BJ (cell line): Measurements from ENCODE around the gene PIPOX. TPM values are rescaled to one million over a fixed set of nuclear protein-coding genes. Genes with fewer than 3 reads are reported as not detected.

Experiments
- CTCF ChIA-PET: fragments of 350-600 bp; formaldehyde crosslinking; extraction: SDS; loops from one replicate; lab custom pipeline; 2021; ENCODE audit warnings: antibody characterized with exemption, inconsistent platforms; lab: Yijun Ruan, JAX
- POLR2A ChIA-PET: fragments of 300-600 bp; sonication (Branson Sonifier 250); formaldehyde crosslinking; extraction: SDS; loops from one replicate; lab custom pipeline; 2021; ENCODE audit warnings: antibody characterized with exemption; lab: Charles Lee
- DNase-seq: peaks from one replicate; pipeline ENCODE4 v3.0.0-alpha.2; 2011; ENCODE audit warnings: low read depth
- H3K27me3 ChIP-seq: 2 replicates; pipeline ENCODE4 v1.6.0; 2011; ENCODE audit warnings: low read length; ENCODE audit not compliant: control insufficient read depth, insufficient read depth
- H3K36me3 ChIP-seq: 2 replicates; pipeline ENCODE4 v1.5.1; 2011; ENCODE audit warnings: low read length; ENCODE audit not compliant: control insufficient read depth, insufficient read depth
- H3K4me3 ChIP-seq: 2 replicates; pipeline ENCODE4 v1.5.1; 2011; ENCODE audit warnings: low read depth, mild to moderate bottlenecking, control low read depth, low read length
- polyA plus RNA-seq: library from polyadenylated mRNA; depleted of rRNA; stranded (reverse); fragments of >200 nt; gene quantifications from 2 replicates; pipeline ENCODE4 v1.2.3, GENCODE V29; 2011
- TF ChIP-seq, protein P1 (sequence below): IDR thresholded peaks from 2 replicates; pipeline ENCODE4 v1.5.1; 2011; ENCODE audit warnings: low read depth, mild to moderate bottlenecking, control low read depth, inconsistent platforms, low read length, moderate library complexity; ENCODE audit not compliant: insufficient read depth

PIPOX gene
- polyA plus RNA-seq, 1 experiment: 1.1 TPM

DNA sequence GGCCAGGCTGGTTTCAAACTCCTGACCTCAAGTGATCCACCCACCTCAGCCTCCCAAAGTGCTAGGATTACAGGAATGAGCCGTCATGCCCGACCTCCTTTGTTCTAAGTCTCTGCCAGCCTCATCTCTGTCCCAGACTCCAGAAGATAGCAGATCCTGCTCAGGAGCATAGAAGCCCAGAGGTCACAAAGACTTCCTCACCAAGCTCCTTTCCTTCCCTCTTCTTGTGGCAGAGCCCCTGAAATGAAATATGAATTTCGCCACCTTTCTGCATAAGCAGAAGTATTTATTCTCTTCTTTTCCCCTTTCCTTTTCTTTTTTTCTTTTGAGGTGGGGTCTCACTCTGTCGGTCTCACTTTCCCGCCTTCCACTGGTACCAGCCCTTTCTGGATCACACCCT lies 11.5 kb upstream of the PIPOX start:
- DNase-seq: no peak
- H3K4me3 ChIP-seq: no peak overlapping the region
- H3K27me3 ChIP-seq: peaks cover 18% of the 10 kb centered on the region
- TF ChIP-seq, protein P1, sequence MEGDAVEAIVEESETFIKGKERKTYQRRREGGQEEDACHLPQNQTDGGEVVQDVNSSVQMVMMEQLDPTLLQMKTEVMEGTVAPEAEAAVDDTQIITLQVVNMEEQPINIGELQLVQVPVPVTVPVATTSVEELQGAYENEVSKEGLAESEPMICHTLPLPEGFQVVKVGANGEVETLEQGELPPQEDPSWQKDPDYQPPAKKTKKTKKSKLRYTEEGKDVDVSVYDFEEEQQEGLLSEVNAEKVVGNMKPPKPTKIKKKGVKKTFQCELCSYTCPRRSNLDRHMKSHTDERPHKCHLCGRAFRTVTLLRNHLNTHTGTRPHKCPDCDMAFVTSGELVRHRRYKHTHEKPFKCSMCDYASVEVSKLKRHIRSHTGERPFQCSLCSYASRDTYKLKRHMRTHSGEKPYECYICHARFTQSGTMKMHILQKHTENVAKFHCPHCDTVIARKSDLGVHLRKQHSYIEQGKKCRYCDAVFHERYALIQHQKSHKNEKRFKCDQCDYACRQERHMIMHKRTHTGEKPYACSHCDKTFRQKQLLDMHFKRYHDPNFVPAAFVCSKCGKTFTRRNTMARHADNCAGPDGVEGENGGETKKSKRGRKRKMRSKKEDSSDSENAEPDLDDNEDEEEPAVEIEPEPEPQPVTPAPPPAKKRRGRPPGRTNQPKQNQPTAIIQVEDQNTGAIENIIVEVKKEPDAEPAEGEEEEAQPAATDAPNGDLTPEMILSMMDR: no peak
- ChIA-PET CTCF (interaction anchor here (1.6 kb wide), 1 partner anchor 22 kb away, joined by 3 read pairs; no protein-coding TSS in a partner anchor), POLR2A (no interaction called here)
- no peaks in the 10 kb centered on the region for H3K36me3 ChIP-seq

DNA sequence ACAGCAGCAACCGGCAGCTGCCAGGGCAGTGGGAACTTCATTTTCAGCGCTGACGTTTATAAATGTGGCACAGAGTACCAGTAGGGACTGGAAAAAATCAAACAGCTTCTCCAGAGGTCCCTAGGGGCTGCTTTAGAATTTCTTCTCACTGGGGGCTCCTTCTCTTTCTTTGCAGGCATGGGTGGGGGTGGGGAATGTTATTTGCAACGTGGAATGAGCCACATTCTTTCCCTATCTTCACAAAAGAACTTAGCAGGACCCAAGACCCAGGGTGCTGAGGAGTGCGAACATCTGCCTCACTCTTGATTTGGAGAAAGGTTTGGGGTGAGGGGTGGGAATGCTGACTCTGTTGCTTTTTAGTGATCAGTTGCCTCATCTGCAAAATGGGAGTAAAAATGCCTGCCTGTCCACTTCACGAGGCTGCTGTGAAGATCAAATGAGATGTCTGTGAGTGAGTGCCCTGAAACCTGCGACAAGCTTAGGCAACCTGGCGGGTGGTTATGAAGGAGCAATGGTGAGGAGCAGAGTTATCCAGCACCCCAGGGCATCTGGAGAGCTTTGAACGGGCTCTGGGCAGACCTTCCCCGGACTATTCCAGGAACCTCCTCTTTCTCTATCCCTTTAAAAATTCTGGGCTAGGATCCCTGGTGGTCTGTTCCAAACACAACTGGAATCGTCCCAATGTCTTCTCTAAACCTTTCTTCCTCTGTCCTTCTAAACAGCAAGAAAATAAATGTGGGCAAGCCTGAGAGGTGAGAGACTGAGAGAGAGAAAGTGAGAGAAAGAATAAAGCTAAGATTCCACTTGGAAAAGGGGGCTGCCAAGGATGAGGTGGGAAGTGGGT lies 10.7 kb upstream of the PIPOX start:
- H3K27me3 ChIP-seq: peaks cover 22% of the 10 kb centered on the region
- no peaks in the 10 kb centered on the region for H3K36me3 ChIP-seq
- no peak for DNase-seq
- no peak overlapping the region for H3K4me3 ChIP-seq
- POLR2A ChIA-PET: no interaction called here
- CTCF ChIA-PET: interaction anchor here (0.7 to 1.6 kb wide), 2 partner anchors 23 to 84 kb away, joined by 3 read pairs; no protein-coding TSS in a partner anchor
- TF ChIP-seq, protein P1: no peak

DNA sequence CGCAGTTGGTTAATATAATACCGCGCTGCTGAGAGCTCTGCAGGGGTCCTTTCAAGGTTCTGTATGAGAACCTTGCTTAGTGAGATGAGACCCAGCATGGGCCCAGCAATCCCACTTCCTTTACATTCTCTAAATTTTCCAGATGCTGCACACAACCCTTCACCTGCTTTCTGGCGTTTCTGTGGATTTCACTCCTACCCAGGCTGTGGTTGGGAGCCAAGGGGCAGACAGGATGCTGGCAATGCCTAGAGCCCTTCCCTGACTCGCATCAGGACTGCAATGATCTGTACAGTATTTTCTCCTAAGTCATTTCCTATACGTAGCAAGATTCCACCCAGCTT lies 10.1 kb upstream of the PIPOX start:
- TF ChIP-seq, protein P1: no peak
- POLR2A ChIA-PET: no interaction called here
- H3K36me3 ChIP-seq: no peaks in the 10 kb centered on the region
- no peak overlapping the region for H3K4me3 ChIP-seq
- CTCF ChIA-PET: interaction anchor here (0.7 to 1.6 kb wide), 3 partner anchors 13 to 84 kb away, joined by 3 read pairs; no protein-coding TSS in a partner anchor
- peaks cover 27% of the 10 kb centered on the region for H3K27me3 ChIP-seq
- DNase-seq: no peak

DNA sequence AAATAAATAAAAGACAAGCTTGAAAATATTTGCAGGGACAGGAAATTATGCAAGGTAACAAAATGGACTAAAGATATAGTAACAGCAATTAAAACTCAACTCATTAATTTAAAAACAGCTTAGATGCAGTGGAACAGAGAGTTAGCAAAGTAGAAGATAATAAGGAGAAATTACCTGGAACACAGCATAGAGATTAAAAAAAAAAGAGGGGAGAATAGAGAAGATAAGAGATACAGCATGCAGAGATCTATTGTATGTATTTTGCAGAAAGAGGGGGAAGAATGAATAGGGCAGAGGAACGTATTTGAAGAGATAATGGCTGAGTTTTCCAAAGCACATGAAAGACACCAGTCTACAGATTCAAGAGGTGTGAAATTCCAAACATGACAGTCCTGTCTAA lies 8.4 kb upstream of the PIPOX start:
- peaks cover 35% of the 10 kb centered on the region for H3K27me3 ChIP-seq
- POLR2A ChIA-PET: no interaction called here
- CTCF ChIA-PET: no interaction called here

DNA sequence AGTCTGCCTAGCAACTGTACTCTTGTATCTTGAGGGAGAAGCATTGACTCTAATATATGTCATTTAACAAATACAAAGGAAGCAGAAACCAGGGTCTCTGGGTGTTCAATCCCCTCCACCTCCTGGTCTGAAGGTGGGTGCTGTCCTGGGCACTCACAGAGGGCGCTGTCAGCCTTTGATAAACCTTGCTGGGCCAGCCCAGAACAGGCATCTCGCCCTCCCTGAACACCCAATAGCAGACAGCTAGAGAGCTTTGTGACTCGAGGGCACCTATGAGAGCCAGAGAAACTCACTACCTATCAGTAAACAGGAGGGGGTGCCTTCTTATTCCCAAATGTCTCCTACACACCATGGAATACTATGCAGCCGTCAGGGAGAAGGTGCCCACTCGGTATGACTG lies 6.4 kb upstream of the PIPOX start:
- TF ChIP-seq, protein P1: no peak
- no peak for DNase-seq
- ChIA-PET CTCF (interaction anchor here (1.3 kb wide), 1 partner anchor 63 kb away, joined by 3 read pairs; no protein-coding TSS in a partner anchor), POLR2A (no interaction called here)
- no peaks in the 10 kb centered on the region for H3K36me3 ChIP-seq
- peaks cover 29% of the 10 kb centered on the region for H3K27me3 ChIP-seq
- H3K4me3 ChIP-seq: no peak overlapping the region

More for the DNA sequence above, 8.4 kb upstream of the PIPOX start:
- H3K4me3 ChIP-seq: no peak overlapping the region
- TF ChIP-seq, protein P1: no peak
- no peak for DNase-seq
- H3K36me3 ChIP-seq: no peaks in the 10 kb centered on the region
